Transverse colon (tissue), 4 donors: ENCODE data around the gene ST8SIA6. TPM values are rescaled to one million over a fixed set of nuclear protein-coding genes. Genes with fewer than 3 reads are reported as not detected.
"Not testable (repeated sequence)": the region's sequence is repeated elsewhere in the genome, so short reads cannot be mapped to it uniquely, and the experiment has no call there.

Source experiments
- DNase-seq: peaks from one replicate; pipeline ENCODE4 v3.0.0-alpha.2; 2019
- H3K27ac ChIP-seq, 4 donors: fragments of 200-600 bp; sonication (generic); 2 replicates each; pipeline ENCODE4 v1.5.1; 2016 to 2018; ENCODE audit warnings: inconsistent platforms in 4 of 4
- H3K27me3 ChIP-seq: fragments of 200-600 bp; sonication (generic); 2 replicates; pipeline ENCODE4 v1.5.1; 2017; ENCODE audit warnings: inconsistent platforms
- H3K36me3 ChIP-seq, 4 donors: fragments of 200-600 bp; sonication (generic); 2 replicates each; pipeline ENCODE4 v1.5.1; 2017 to 2019; ENCODE audit warnings: inconsistent platforms in 4 of 4
- H3K4me1 ChIP-seq, 4 donors: fragments of 200-600 bp; sonication (generic); 2 replicates each; pipeline ENCODE4 v1.5.1; 2017 to 2020; ENCODE audit warnings: inconsistent platforms in 4 of 4
- H3K4me3 ChIP-seq, 4 donors: fragments of 200-600 bp; sonication (generic); 1 replicate in 1 of 4; 2 replicates in 3 of 4; pipeline versions ENCODE4 v1.5.1 to v1.6.1; 2017 to 2019; ENCODE audit warnings: inconsistent platforms in 4 of 4
- H3K9me3 ChIP-seq, 2 donors: fragments of 200-600 bp; sonication (generic); 2 replicates each; pipeline ENCODE4 v1.5.1; 2017 to 2019; ENCODE audit warnings: inconsistent platforms in 2 of 2
- CTCF ChIP-seq, 5 experiments: fragments of 200-600 bp in 3 of 5; fragments of 450-650 bp in 2 of 5; sonication (generic) in 3 of 5; IDR thresholded peaks; 1 replicate in 2 of 5; 2 replicates in 3 of 5; pipeline ENCODE4 v1.5.1; 2016 to 2017; ENCODE audit warnings: antibody characterized with exemption in 5 of 5, inconsistent platforms in 3 of 5, mild to moderate bottlenecking in 2 of 5, moderate library complexity in 1 of 5
- EP300 ChIP-seq: sonication (generic); formaldehyde crosslinking; IDR thresholded peaks from one replicate; pipeline ENCODE4 v1.6.1; 2017; ENCODE audit warnings: antibody characterized with exemption, low read depth
- POLR2A ChIP-seq: fragments of 450-650 bp; IDR thresholded peaks from one replicate; pipeline ENCODE4 v1.6.1; 2016; ENCODE audit warnings: antibody characterized with exemption, mild to moderate bottlenecking, moderate library complexity
- POLR2AphosphoS5 ChIP-seq, 3 donors: sonication (generic); formaldehyde crosslinking; IDR thresholded peaks; one replicate each; pipeline ENCODE4 v1.6.1; 2016; ENCODE audit warnings: antibody characterized with exemption in 3 of 3
- WGBS, 2 donors: methylation state at CpG; one replicate each; pipeline ENCODE4 v1.1.5; 2018; ENCODE audit warnings: low coverage in 1 of 2; 5-methylcytosine and 5-hydroxymethylcytosine counted together
- in situ Hi-C, 4 donors: fragments of 200-750 bp; cut with MboI; loops; one replicate each; pipeline versions ENCODE4 v1.15.0 to v1.15.1; 2017; ENCODE audit warnings: low sequenced_read_pairs in 3 of 4, low pct_ligation_motif_present in 1 of 4, low pct_unique_long_range_greater_than_20kb in 1 of 4
- intact Hi-C: fragments of 100-400 bp; cut with DNase I; formaldehyde crosslinking; loops from one replicate; pipeline ENCODE4 v1.15.1; 2023; ENCODE audit warnings: low total_unique reads
- total RNA-seq, 4 donors: library from RNA; depleted of rRNA; stranded (reverse); fragments of >200 nt; gene quantifications; one replicate each; pipeline ENCODE4 v1.1.0, GENCODE V29; 2016

ST8SIA6 gene
- total RNA-seq, 4 donors from 2014 or later: 0.64 to 1.2 TPM; not detected in 2

- WGBS, 2 donors: 88 to 98% methylated on average over 1 of the region's 1 CpG
- Histone ChIP-seq H3K36me3 (no peaks in the 10 kb centered on the region), H3K4me1 (no peaks in the 10 kb centered on the region), H3K27ac (no peak overlapping the region), H3K4me3 (no peak overlapping the region), H3K9me3 (no peaks in the 10 kb centered on the region), H3K27me3 (peaks cover 5% of the 10 kb centered on the region)
- DNase-seq: no peak
- intact Hi-C loops (loop anchor here (10.0 kb wide), 1 partner anchor 594 kb away; no protein-coding TSS in a partner anchor), in situ Hi-C loops (loop anchor here (25.0 kb wide), 1 partner anchor 601 kb away; no protein-coding TSS in a partner anchor)
- no peak for TF ChIP-seq CTCF (IDR thresholded peaks at IDR 0.05)
- TF ChIP-seq POLR2AphosphoS5 (IDR thresholded peaks at IDR 0.05): no peak
- no peak for TF ChIP-seq POLR2A
- no peak for TF ChIP-seq EP300
Observed at GRCh38 chr10:17438583-17438982, 15.8 kb downstream of the ST8SIA6 start.

- WGBS, 2 donors: 92 to 100% methylated on average over 2 of the region's 2 CpGs
- H3K36me3 ChIP-seq, DNase-seq, H3K4me3 ChIP-seq, H3K4me1 ChIP-seq, H3K9me3 ChIP-seq, H3K27ac ChIP-seq, H3K27me3 ChIP-seq: not testable (repeated sequence)
- in situ Hi-C loops (loop anchor here (25.0 kb wide), 1 partner anchor 599 kb away; no protein-coding TSS in a partner anchor), intact Hi-C loops (loop anchor here (10.0 kb wide), 1 partner anchor 592 kb away; no protein-coding TSS in a partner anchor)
Observed at GRCh38 chr10:17436578-17436977, 17.8 kb downstream of the ST8SIA6 start.

GRCh38 chr10:17435953-17436352 is 18.4 kb downstream of the ST8SIA6 start:
- 83 to 89% methylated on average over 4 of the region's 4 CpGs for WGBS, 2 donors
- no peaks in the 10 kb centered on the region for H3K9me3 ChIP-seq
- intact Hi-C loops (loop anchor here (10.0 kb wide), 1 partner anchor 591 kb away; no protein-coding TSS in a partner anchor), in situ Hi-C loops (loop anchor here (25.0 kb wide), 1 partner anchor 599 kb away; no protein-coding TSS in a partner anchor)
- H3K27ac ChIP-seq: no peak overlapping the region
- H3K27me3 ChIP-seq: peaks cover 12% of the 10 kb centered on the region
- H3K4me3 ChIP-seq: no peak overlapping the region
- TF ChIP-seq CTCF (IDR thresholded peaks at IDR 0.05) (no peak), EP300 (no peak), POLR2AphosphoS5 (IDR thresholded peaks at IDR 0.05) (no peak), POLR2A (no peak)
- no peaks in the 10 kb centered on the region for H3K36me3 ChIP-seq
- H3K4me1 ChIP-seq: peaks cover 0 to 2% (median 0%) of the 10 kb centered on the region in 4 donors
- DNase-seq: no peak

- intact Hi-C loops (loop anchor here (10.0 kb wide), 1 partner anchor 590 kb away; no protein-coding TSS in a partner anchor), in situ Hi-C loops (loop anchor here (25.0 kb wide), 1 partner anchor 598 kb away; no protein-coding TSS in a partner anchor)
- H3K27ac ChIP-seq: no peak overlapping the region
- no peak for DNase-seq
- H3K4me3 ChIP-seq: no peak overlapping the region
- no peak for TF ChIP-seq POLR2A
- no peak for TF ChIP-seq EP300
- no peak for TF ChIP-seq POLR2AphosphoS5 (IDR thresholded peaks at IDR 0.05)
- TF ChIP-seq CTCF (IDR thresholded peaks at IDR 0.05): no peak
- peaks cover 12% of the 10 kb centered on the region for H3K27me3 ChIP-seq
- no peaks in the 10 kb centered on the region for H3K9me3 ChIP-seq
- peaks cover 0 to 6% (median 0%) of the 10 kb centered on the region in 4 donors for H3K4me1 ChIP-seq
- H3K36me3 ChIP-seq: no peaks in the 10 kb centered on the region
Observed at GRCh38 chr10:17435187-17435586, 19.2 kb downstream of the ST8SIA6 start.

- intact Hi-C loops (loop anchor here (10.0 kb wide), 1 partner anchor 588 kb away; no protein-coding TSS in a partner anchor), in situ Hi-C loops (loop anchor here (25.0 kb wide), 1 partner anchor 595 kb away; no protein-coding TSS in a partner anchor)
- no peaks in the 10 kb centered on the region for H3K36me3 ChIP-seq
Observed at GRCh38 chr10:17432723-17433122, 21.7 kb downstream of the ST8SIA6 start.

More at GRCh38 chr10:17432723-17433122, 21.7 kb downstream of the ST8SIA6 start:
- TF ChIP-seq POLR2AphosphoS5 (IDR thresholded peaks at IDR 0.05): no peak
- no peak for TF ChIP-seq POLR2A
- 70 to 77% methylated on average over 6 of the region's 6 CpGs for WGBS, 2 donors
- H3K4me3 ChIP-seq: no peak overlapping the region
- no peak overlapping the region for H3K27ac ChIP-seq
- H3K27me3 ChIP-seq: peaks cover 19% of the 10 kb centered on the region
- peaks cover 0 to 9% (median 0%) of the 10 kb centered on the region in 4 donors for H3K4me1 ChIP-seq
- DNase-seq: no peak
- no peaks in the 10 kb centered on the region for H3K9me3 ChIP-seq
